ENCODE measurements around the gene SGCE.

Gene SGCE

DNA sequence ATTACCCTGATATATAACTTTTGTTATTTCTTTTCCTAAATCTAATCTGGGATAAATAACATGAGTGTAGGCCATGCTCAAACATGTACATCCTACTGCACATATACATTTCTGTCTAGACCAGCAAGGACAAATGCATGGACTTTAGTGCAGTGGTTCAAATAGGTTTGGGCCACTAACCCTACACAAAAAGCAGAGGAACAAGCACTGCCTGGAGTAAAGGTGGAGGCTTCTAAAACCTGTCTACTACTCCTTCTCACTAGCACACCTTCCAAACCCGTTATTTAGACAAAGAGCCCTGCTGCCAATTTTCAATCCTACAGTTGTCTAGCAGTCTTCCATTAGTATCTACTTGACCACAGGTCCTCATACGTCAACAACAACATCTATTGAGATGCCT lies 34.8 kb downstream of the SGCE start:
- DNase-seq: no peak

DNA sequence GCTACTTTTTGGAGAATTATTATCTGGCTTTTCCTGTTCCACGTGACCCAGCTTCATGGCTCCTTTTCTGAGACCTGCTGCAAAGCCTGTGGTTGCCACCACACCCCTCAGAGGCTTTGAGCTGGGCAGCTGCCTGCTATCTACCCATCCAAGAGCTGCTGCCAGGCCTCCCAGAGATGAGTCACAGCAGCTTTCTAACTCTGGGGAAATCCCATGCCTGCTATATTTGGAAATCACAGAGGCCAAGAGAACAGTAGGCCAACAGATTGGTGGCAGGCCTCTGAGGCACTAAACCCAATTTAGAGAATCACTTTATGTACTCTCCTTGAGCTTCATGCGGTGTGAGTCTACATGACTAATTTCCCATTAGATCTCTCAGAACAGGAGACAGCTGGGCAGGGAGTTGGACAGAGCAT lies 35.2 kb downstream of the SGCE start:
- peak in 8 of 14 donors; percentile 4 to 73 (median 30) for DNase-seq

DNA sequence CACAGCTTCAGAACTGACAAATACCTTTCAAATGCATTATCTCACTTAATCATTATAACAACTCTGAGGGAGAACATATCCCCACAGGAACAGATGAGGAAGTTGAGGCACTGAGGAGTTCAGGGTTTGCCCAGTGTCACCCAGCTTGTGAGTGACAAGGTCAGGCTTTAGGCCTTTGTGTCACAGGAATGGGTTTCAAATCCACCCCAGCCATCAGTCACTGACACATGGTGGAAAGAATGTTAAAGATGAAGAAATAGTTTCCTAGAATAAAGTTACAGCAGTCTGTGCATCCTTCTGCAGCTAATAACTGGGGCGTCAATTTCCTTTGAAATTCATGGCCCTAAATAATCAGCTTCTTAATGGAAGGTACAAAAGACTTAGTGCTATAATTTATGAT lies 37.8 kb downstream of the SGCE start:
- no peak for DNase-seq

DNA sequence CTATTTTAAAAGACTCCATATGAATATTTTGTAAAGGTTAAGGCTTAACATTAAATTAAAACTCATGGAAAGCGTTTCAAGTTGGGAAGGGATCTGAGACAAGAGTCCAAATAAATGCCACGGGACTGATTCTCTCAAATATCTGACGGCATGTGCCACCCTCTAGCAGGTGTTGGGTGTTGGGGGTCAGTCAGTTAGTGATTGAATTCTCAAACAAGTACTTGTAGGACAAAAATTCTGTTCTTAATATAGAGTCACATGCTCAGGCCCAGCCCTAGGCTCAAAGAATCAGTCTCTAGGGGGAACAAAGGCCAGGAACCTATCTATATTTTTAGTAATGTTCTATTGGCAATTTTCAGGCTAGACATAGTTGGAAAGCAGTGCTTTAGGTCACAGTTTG lies 39.1 kb downstream of the SGCE start:
- no peak for DNase-seq

DNA sequence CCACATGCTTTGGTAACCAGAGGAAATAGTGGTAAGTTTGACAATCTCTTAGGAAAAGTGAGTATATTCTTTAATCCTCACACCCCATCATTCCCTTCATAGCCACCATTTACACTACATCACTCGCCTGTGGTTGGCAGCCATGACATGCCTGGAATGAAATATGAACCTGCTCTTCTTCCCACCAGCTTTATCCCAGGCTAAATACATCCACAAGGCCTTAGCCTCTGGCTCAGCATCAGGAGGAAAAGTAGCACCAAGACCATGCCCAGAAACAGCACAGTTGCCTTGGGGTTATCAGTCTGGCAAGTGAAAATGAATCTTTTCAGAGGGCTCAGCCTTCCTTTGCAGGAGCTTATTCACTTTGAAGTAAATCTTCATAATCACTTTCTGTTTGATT lies 40.3 kb downstream of the SGCE start:
- DNase-seq: no peak

DNA sequence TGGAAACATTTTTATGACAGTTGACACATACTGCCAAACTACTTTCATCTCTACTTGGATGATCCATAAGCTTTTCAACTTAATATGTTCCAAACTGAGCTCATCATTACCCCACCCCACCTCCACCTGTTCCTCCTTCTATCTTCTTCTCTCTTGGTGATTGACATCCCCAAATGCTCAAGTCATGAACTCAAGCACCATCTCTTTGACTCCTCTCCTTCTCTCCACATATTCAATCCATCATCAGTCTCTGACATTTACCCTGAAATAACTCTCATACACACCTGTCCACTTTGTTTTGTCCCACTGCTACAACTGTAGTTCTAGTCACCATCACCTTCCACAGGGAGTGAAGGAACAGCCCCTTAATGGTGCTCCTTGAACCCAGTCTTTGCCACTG lies 43.3 kb downstream of the SGCE start:
- no peak for DNase-seq

DNA sequence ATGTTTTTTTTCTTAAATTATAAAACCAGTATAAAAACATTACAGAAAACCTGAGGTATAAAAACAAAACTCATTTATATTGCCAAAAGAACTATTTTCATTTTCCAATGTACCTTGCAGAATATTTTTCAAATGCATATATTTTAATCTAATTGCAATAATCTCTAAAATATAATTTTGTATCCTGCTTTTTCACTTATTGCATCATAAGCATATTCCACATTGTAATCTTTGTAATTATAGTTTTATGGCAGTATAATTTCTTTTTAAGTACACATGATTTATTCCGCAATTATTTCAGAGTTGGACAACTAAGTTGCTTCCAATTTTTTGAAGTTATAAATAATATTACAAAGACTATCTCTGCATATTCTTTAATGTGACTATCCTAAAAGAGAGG lies 43.7 kb downstream of the SGCE start:
- DNase-seq: no peak

DNA sequence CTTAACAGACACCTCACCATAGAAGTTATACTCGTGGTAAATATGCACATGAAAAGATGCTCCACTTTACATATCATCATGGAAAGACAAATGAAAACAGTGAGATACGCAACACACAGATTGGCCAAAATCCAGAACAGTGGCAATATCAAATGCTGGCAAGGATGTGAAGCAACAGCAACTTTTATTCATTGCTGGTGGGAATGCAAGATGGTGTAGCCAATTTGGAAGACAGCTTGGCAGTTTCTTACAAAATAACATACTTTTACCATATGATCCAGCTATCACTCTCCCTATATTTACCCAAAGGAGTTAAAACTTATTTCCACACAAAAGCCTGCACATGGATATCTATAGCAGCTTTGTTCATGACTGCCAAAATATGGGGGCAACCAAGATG lies 46.4 kb downstream of the SGCE start:
- no peak for DNase-seq

DNA sequence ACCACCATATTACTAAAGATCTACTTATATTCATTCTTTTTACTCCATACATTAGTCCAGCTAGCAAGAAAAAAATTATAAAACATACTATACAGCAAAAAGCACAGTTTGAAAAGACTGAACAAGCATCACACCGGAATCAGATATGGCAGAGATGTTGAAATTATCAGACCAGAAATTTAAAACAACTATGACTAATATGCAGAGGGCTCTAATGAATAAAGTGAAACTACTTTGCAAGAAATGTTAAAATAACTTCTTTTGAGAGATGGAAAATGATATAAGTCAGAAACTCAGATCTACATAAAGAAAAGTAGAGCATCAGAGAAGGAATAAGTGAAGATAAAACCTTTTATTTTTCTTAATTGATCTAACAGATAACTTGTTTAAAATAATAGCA lies 50.9 kb downstream of the SGCE start:
- no peak for DNase-seq

DNA sequence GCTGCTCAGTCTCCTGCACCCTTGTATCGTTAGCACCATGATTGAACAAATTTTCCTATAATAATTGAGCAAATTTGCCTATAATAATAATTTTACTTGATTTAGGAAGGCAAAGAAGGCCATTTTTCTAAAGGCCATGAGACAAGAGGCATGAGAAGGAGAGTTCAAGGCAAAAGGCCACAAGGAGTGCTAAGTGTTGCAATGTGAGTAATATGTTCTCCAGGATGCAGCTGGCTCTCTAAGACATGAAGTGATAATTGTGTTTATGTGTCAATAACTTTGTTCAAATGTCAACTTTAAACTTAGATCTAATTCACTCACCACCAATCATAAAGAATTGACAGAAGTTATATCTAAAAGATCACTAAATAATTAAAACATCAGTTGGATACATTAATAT lies 53.8 kb downstream of the SGCE start:
- no peak for DNase-seq

DNA sequence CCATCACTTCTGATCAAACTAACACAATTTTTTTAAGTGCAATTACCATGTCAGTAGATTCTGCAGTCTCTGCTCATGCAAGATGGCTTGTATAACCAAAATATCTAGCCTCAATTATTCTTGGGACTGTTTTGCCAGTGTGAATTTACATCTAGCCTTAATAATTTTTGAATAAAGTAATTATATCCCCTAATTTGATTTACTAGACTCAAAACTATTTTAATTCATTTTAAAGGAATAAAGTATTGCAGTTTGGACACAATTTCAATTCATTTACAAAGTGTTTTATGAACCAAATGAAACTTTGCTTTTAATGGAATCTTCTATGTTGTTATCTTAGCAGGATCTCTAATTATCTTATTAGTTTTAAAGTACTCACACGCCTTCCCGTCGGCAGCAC lies 55.7 kb downstream of the SGCE start:
- no peak for DNase-seq

DNA sequence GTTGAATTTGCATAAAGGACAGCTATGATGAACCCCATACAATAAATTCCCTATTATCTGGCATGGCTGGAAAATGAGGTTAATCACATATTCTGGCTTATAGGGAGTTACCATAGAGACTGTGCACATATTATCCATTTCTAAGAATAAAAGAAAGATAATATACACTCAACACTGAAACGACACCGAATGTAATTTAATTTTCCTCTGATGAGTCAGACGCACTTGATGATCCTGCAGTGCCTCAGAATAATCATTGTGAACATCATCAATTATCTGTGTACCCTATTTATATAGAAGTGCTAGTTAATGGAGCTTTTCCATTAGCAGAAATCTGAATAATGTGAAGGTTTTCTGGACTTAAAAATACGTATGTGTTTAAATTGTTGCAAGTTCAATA lies 60.2 kb downstream of the SGCE start:
- DNase-seq: no peak

DNA sequence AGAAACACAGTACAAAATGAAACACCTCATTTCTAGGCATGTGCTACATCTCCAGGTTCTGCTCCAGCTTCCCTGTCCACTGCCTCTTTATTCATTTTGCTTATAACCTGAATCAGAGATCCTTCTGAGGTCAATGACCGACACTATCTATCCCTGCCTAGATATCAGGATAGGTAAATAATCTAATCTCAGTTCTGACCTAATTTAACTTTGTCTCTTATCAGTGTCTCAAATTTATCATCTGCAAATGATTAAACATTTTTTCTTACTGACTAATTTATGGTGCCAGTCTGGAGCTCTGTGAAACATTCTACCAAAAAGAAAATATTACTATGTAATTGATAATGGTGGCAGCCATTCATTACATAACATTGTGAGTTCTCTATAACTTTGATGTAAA lies 61.1 kb downstream of the SGCE start:
- no peak for DNase-seq

DNA sequence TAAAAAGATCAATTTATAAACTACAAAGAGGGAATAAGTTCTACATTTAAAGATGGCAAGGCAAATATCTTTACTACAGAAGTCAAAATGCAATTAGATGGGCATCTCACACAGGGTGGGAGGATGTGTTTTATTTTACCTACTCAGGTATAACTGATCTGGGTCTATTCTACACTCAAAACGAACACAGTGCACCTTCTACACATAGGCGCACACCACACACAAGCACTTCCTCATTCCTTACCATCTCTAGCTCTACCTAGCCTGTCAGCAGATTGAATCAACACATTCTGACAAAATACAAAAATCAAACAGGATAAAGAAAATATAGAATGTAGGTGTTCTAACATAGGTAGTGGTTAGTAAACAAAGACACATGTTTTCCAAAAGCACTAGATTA lies 64.8 kb downstream of the SGCE start:
- DNase-seq: no peak

DNA sequence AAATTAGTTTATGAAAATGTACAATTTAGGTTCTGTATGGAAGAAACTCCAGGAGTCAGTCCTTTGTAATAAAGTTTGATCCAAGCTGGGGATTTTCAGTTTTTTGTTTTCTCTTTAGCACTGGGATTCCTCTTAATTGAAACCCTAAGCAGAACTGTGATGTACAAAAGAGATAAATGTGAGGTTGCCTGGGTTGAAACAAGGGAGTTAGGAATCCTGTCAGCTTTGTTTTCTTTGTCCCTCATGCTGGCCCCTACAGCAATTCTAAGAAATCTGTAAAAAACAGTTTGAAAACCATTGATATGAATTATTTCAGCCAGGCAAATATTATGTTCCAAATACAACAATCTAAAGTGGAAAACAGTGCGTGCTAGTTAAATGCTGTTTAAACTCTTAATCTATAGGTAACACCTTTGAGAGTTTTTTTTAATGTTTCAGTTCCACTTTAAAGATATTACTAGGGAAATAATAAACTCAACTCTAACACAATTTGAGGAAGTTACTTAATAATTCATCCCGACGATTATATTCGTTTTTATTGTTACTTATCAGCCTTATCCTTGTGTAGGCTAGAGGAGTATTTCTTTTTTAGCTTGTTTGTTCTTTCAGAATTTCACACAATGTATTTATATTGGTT lies 65.3 kb downstream of the SGCE start:
- no peak for DNase-seq

DNA sequence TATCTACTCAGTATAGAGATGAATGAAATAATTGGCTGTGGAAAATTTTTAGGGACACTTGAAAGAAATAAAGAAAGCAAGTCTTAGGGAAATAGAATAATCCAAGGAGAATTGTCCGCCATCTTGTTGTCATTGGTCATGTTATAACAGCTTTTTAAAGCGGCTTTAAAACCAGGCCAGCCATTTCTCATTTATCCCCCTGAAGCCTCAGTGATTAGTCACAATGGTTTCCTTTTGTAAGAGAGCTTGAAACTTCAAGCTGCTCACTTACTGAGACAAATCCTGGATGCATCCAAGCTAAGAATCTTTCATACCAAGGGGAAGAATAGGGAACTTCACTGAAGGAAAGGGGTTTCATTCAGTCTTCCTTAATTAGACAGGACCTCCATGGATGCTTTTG lies 67.9 kb downstream of the SGCE start:
- no peak for DNase-seq

DNA sequence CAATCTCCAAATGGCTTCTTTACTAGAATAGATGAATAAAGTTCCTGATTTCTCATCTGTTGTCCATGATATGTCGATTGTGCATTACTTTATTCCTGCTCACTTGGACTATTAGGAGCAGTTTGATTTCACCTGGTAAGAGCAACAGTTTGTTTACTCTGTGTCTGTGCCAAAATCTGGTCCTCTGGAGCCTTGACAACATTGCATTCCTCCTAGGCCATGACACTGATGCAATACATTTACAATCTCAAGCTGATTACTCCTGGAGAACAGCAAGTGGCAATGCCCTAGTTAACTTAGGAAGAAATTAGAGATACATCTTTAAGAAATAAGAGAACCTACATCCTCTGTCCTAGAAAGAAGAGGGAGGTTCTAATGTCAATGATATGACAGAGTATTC lies 71.8 kb downstream of the SGCE start:
- DNase-seq: no peak

DNA sequence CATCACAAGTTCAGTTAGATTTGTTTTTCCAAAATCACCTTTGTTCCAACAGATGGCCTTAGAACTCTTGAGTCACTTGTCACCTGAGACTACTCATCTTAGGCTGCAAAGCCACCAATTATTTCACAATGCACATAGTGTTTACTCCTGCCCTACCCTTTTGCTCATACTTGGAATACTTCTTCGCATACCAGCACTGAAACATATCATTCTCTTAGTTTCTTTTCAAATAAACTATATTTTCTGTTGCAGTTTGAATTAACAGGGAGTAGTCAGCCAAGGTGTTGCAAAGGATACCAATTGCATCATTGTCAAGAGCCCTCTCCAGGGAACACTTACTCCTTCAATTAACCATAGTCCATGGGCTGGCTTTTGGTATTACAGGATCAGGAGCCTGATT lies 75.3 kb downstream of the SGCE start:
- DNase-seq: no peak

DNA sequence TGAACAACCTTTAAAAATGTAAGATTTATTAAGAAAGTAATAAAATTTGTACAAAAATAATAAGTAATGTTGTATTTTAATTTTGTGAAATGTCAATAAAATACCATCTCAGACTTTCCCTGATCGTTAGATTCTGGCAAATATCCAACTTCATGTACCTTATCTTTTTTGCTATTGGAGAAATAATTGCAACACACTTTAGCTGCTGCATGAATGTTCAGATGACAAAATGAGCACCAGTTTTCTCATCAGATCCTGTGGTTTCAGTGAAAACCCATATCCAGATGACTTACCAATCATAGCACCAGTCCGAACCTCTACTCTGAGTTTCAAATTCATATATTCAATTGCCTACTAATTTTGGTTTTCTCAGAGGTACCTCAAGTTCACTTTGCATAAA lies 76.5 kb downstream of the SGCE start:
- DNase-seq: no peak

DNA sequence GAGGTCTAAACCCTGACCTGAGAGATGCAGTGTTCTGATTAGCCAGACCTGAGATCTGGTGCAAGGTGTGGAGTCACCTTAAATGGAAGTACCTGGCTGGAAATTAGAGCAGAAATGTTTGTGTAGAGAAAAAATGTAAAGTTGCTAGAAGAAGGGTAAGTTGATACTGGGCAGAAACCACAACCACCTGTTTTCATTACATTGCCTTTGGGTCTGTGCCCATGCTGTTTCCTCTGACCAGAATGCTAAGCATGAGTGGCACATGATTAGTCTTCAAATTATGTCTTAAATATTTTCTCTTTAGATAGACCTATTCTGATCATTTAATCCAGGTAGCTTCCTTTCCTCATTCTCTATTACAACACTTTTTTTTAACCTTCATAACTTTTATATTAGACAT lies 77.3 kb downstream of the SGCE start:
- DNase-seq: no peak

DNA sequence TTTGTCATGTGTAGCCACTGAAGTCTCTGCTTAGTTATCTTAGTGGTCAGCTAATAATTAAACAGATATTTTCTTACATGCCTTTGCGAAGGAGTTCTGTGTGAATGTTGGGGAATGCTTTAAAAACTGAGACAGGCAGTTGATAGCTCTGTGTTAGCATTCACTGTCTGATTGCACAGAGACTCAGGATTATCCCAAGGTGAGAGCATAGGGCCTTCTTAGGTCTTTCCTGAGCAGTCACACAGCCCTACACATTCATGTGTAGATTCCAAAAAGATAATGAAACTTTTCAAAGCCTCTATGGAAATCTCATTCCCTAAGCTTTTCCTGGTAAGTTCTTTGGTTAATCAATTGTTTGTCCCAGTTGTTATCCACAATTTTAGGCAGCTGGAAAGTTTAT lies 78.6 kb downstream of the SGCE start:
- no peak for DNase-seq

DNA sequence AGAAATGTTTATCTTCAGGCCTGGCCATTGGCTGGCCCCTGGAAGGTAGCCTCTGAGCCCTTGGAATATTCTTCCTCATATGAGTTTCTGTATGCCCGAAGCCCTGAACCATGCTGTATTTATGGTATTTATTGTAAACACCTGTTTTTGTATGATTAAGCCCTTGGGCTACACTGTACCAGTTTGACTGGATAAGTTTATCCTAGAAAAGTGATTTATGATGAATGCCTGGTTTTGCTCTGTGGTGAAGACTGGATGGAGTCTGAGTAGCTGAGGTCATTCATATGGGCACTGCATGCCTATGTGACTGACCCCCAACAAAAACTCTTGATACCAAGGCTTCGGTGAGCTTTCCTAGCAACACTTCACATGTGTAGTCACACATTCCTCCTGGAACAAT lies 79.6 kb downstream of the SGCE start:
- DNase-seq: no peak

DNA sequence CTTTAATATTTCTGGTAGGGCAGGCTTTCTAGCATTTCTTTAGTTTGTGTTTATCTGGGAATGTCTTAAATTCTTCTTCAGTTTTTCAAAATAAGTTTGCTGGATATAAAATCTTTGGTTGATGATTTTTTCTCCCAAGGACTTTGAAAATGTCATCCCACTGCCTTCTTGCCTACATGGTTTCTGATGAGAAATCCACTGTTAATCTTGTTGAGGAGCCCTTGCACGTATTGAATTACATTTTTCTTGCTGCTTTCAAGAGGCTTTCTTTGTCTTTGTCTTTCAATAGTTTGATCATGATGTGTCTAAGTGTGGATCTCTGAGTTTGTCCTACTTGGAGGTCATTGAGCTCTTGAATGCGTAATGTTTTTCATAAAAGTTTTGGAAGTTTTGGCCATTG lies 80.3 kb downstream of the SGCE start:
- no peak for DNase-seq

DNA sequence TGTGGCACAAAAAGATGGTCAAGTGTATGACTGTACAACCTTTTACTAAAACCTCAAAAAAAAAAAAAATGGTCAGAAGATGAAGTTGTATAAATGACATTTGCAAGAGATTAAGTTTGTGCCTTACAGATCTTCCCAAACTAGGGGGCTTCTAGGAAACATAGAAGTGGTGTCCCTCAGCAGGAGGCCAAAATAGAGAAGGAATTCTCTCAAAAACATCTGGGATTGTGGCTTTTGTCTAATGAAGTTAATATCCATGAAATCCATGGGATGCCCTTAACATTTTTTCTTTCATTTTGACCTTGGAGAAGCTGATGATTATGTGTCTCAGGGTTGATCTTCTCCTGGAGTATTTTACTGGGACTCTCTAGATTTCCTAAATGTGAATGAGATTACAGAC lies 84.1 kb downstream of the SGCE start:
- DNase-seq: no peak

DNA sequence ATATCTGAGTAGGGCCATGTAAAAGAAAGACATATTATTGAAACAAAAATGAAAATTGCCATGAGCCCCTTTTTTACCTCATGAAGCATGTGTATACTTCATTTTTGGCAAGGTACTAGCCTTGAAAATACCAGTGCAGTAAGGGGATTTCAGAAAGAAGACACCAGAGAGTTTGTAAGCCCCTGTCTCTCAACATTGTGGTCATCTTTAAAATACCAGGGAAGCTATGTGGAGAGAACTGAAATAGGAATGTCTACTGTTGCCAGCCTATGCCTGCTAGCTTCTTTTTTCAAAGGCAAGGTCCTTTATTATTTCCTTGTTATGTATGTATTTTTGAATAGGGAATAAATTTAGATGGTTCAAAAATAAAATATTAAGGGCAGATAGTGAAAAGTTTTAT lies 88.5 kb downstream of the SGCE start:
- DNase-seq: no peak
